H1 (cell line): Measurements from ENCODE around the gene B3GALT6. TPM values are rescaled to one million over a fixed set of nuclear protein-coding genes. Genes with fewer than 3 reads are reported as not detected.
A peak's percentile ranks its signal among the peaks of the same experiment; 100 is the strongest.

Experiments used
- CTCF ChIA-PET: fragments of 300-600 bp; sonication (Branson Sonifier 250); formaldehyde crosslinking; loops from one replicate; lab custom pipeline; 2021; ENCODE audit not compliant: partially characterized antibody; lab: Charles Lee
- POLR2A ChIA-PET: fragments of 300-600 bp; sonication (Branson Sonifier 250); formaldehyde crosslinking; loops from one replicate; lab custom pipeline; 2021; ENCODE audit warnings: inconsistent platforms; ENCODE audit not compliant: partially characterized antibody; lab: Charles Lee
- DNase-seq, 2 experiments: peaks; one replicate each; pipeline versions ENCODE4 v3.0.0 to v3.0.0-alpha.2; 2010 to 2022; ENCODE audit warnings: low spot score in 2 of 2, low read depth in 1 of 2, mixed read lengths in 1 of 2
- FAIRE-seq: peaks from 2 replicates; lab custom pipeline; 2011; peaks lifted over from hg19 to GRCh38; lab: Jason Lieb, UNC
- H2AFZ ChIP-seq: 2 replicates; pipeline ENCODE4 v1.8.1; 2012; ENCODE audit warnings: low read length, inconsistent platforms
- H2AK5ac ChIP-seq: 2 replicates; pipeline ENCODE4 v1.6.1; 2013; ENCODE audit warnings: low read depth, low read length
- H2BK120ac ChIP-seq: replicated peaks from 2 replicates; pipeline ENCODE3; 2013; ENCODE audit warnings: low read depth, low read length, inconsistent platforms
- H2BK12ac ChIP-seq: 2 replicates; pipeline ENCODE4 v1.6.1; 2013; ENCODE audit warnings: low read depth, low read length
- H2BK15ac ChIP-seq: 2 replicates; pipeline ENCODE4 v1.6.1; 2013; ENCODE audit warnings: low read length
- H2BK20ac ChIP-seq: 2 replicates; pipeline ENCODE4 v1.6.1; 2013; ENCODE audit warnings: low read length
- H2BK5ac ChIP-seq: 2 replicates; pipeline ENCODE4 v1.6.1; 2013; ENCODE audit warnings: low read depth, low read length
- H3K14ac ChIP-seq: 2 replicates; pipeline ENCODE4 v1.6.1; 2013; ENCODE audit warnings: inconsistent platforms; ENCODE audit not compliant: insufficient read length
- H3K18ac ChIP-seq: 2 replicates; pipeline ENCODE4 v1.6.1; 2013; ENCODE audit warnings: low read length; ENCODE audit errors: extremely low read depth
- H3K23ac ChIP-seq: 2 replicates; pipeline ENCODE4 v1.6.1; 2013; ENCODE audit warnings: inconsistent platforms; ENCODE audit not compliant: insufficient read length
- H3K23me2 ChIP-seq: 2 replicates; pipeline ENCODE4 v1.6.1; 2013; ENCODE audit warnings: low read depth, low read length
- H3K27ac ChIP-seq: 2 replicates; pipeline ENCODE4 v1.6.1; 2011; ENCODE audit warnings: low read depth, low read length, inconsistent platforms
- H3K27me3 ChIP-seq, 4 experiments: replicated peaks in 1 of 4; 1 replicate in 1 of 4; 2 replicates in 3 of 4; pipeline versions ENCODE4 v1.6.1 to v1.8.1; 2011 to 2013; ENCODE audit warnings: low read length in 3 of 4, mild to moderate bottlenecking in 3 of 4, inconsistent platforms in 2 of 4, mixed read lengths in 2 of 4, moderate library complexity in 1 of 4; ENCODE audit not compliant: control insufficient read depth in 3 of 4, insufficient read depth in 3 of 4; ENCODE audit errors: extremely low read depth in 1 of 4
- H3K36me3 ChIP-seq, 4 experiments: 2 replicates each; pipeline versions ENCODE4 v1.6.1 to v1.8.1; 2011 to 2013; ENCODE audit warnings: mild to moderate bottlenecking in 4 of 4, low read length in 3 of 4, moderate library complexity in 2 of 4, control low read depth in 1 of 4, inconsistent platforms in 1 of 4; ENCODE audit not compliant: insufficient read depth in 4 of 4, control insufficient read depth in 2 of 4
- H3K4ac ChIP-seq: replicated peaks from 2 replicates; pipeline ENCODE3; 2013; ENCODE audit warnings: low read length, low read depth, mixed read lengths, inconsistent platforms; ENCODE audit not compliant: insufficient read length
- H3K4me1 ChIP-seq, 4 experiments: replicated peaks in 1 of 4; 1 replicate in 1 of 4; 2 replicates in 3 of 4; pipeline versions ENCODE4 v1.6.1 to v1.8.1; 2011 to 2013; ENCODE audit warnings: low read length in 3 of 4, inconsistent platforms in 2 of 4, mixed read lengths in 1 of 4; ENCODE audit not compliant: insufficient read depth in 4 of 4, control insufficient read depth in 3 of 4
- H3K4me2 ChIP-seq, 2 experiments: 2 replicates each; pipeline versions ENCODE4 v1.6.1 to v1.8.1; 2011 to 2013; ENCODE audit warnings: low read depth in 2 of 2, low read length in 2 of 2, control low read depth in 1 of 2, inconsistent platforms in 1 of 2, mild to moderate bottlenecking in 1 of 2; ENCODE audit not compliant: insufficient read depth in 1 of 2
- H3K4me3 ChIP-seq, 4 experiments: fragments of 200-600, 300-600 bp in 1 of 4; sonication (generic), shearing (Covaris generic), sonication (Bioruptor Twin) in 1 of 4; 2 replicates each; pipeline versions ENCODE4 v1.5.1 to v1.8.1; 2011 to 2016; ENCODE audit warnings: low read length in 4 of 4, low read depth in 3 of 4, control low read depth in 2 of 4, inconsistent platforms in 2 of 4, mild to moderate bottlenecking in 2 of 4, mixed read lengths in 1 of 4, moderate library complexity in 1 of 4; ENCODE audit not compliant: insufficient read depth in 2 of 4; ENCODE audit errors: extremely low read depth in 1 of 4
- H3K56ac ChIP-seq: replicated peaks from 2 replicates; pipeline ENCODE3; 2013; ENCODE audit warnings: low read depth, mild to moderate bottlenecking, mixed read lengths, low read length, inconsistent platforms; ENCODE audit not compliant: insufficient read length
- H3K79me1 ChIP-seq: 2 replicates; pipeline ENCODE4 v1.6.1; 2013; ENCODE audit warnings: low read depth, low read length, control low read depth
- H3K79me2 ChIP-seq, 2 experiments: 2 replicates each; pipeline versions ENCODE4 v1.6.1 to v1.8.1; 2012 to 2013; ENCODE audit warnings: low read length in 2 of 2, mild to moderate bottlenecking in 2 of 2, inconsistent platforms in 1 of 2; ENCODE audit not compliant: insufficient read depth in 2 of 2, control insufficient read depth in 1 of 2
- H3K9ac ChIP-seq, 4 experiments: replicated peaks in 1 of 4; 1 replicate in 1 of 4; 2 replicates in 3 of 4; pipeline versions ENCODE4 v1.6.1 to v1.8.1; 2011 to 2013; ENCODE audit warnings: low read depth in 3 of 4, low read length in 3 of 4, control low read depth in 2 of 4, mild to moderate bottlenecking in 2 of 4, moderate library complexity in 2 of 4, inconsistent platforms in 1 of 4; ENCODE audit errors: extremely low read depth in 1 of 4
- H3K9me3 ChIP-seq, 2 experiments: 2 replicates each; pipeline versions ENCODE4 v1.6.1 to v1.8.1; 2012 to 2013; ENCODE audit warnings: mild to moderate bottlenecking in 2 of 2, moderate library complexity in 2 of 2, control low read depth in 1 of 2, inconsistent platforms in 1 of 2, low read depth in 1 of 2, low read length in 1 of 2, mixed read lengths in 1 of 2; ENCODE audit not compliant: insufficient read depth in 2 of 2
- H4K20me1 ChIP-seq, 2 experiments: replicated peaks in 1 of 2; 2 replicates each; pipeline versions ENCODE3 to v1.8.1; 2011 to 2013; ENCODE audit warnings: inconsistent platforms in 2 of 2, low read length in 2 of 2, mild to moderate bottlenecking in 1 of 2; ENCODE audit not compliant: insufficient read depth in 2 of 2, control insufficient read depth in 1 of 2
- H4K5ac ChIP-seq: 2 replicates; pipeline ENCODE4 v1.6.1; 2013; ENCODE audit warnings: low read length, low read depth, mixed read lengths, inconsistent platforms; ENCODE audit not compliant: insufficient read length
- H4K8ac ChIP-seq: 2 replicates; pipeline ENCODE4 v1.8.0; 2013; ENCODE audit warnings: mild to moderate bottlenecking, moderate library complexity, low read length, inconsistent platforms; ENCODE audit not compliant: insufficient read depth; ENCODE audit errors: extremely low read depth
- H4K91ac ChIP-seq: replicated peaks from 2 replicates; pipeline ENCODE3; 2013; ENCODE audit warnings: low read length, mixed read lengths, inconsistent platforms; ENCODE audit not compliant: insufficient read length
- NRF1 ChIP-seq: IDR thresholded peaks from 2 replicates; pipeline ENCODE4 v1.6.1; 2011; ENCODE audit warnings: mild to moderate bottlenecking, low read depth, low read length, improper control_type of control experiment
- POLR2AphosphoS5 ChIP-seq: IDR thresholded peaks from 2 replicates; pipeline ENCODE4 v1.6.1; 2011; ENCODE audit warnings: low read depth, low read length
- WGBS, 2 experiments: shearing (Covaris generic) in 1 of 2; methylation state at CpG; one replicate each; pipeline versions ENCODE4 v1.1.6 to v1.1.7; 2013 to 2015; ENCODE audit warnings: low lambda C conversion rate in 2 of 2, mixed read lengths in 2 of 2, inconsistent platforms in 1 of 2, low coverage in 1 of 2, missing lambda C conversion rate in 1 of 2; ENCODE audit not compliant: insufficient replicate concordance in 2 of 2, insufficient coverage in 1 of 2, insufficient read length in 1 of 2; ENCODE audit errors: extremely low coverage in 1 of 2, missing lambda C conversion rate in 1 of 2; 5-methylcytosine and 5-hydroxymethylcytosine counted together
- polyA plus RNA-seq, 7 experiments: library from polyadenylated mRNA; depleted of rRNA in 3 of 7; stranded (reverse) in 5 of 7; unstranded in 2 of 7; fragments of >200 nt in 5 of 7; fragments of 200-250 nt in 2 of 7; gene quantifications; 1 replicate in 5 of 7; 2 replicates in 1 of 7; 4 replicates in 1 of 7; pipeline versions ENCODE4 v1.2.1 to v1.2.3, GENCODE V29; 2011 to 2013; ENCODE audit warnings: missing spikeins in 2 of 7, mixed read lengths in 2 of 7
- total RNA-seq: library from RNA; stranded (reverse); fragmentation: NEBNext Ultra II Directional; extraction: Animal tissue kit (Norgen Biotek cat#: 25700); gene quantifications from 2 replicates; pipeline ENCODE4 v1.2.1, GENCODE V29; 2021

The B3GALT6 gene
- total and polyA plus RNA-seq, 2 of the 8 experiments (the other 6 are each of a cell fraction or from before 2014, with no cell fraction given): 18.4 to 20.4 TPM

DNA sequence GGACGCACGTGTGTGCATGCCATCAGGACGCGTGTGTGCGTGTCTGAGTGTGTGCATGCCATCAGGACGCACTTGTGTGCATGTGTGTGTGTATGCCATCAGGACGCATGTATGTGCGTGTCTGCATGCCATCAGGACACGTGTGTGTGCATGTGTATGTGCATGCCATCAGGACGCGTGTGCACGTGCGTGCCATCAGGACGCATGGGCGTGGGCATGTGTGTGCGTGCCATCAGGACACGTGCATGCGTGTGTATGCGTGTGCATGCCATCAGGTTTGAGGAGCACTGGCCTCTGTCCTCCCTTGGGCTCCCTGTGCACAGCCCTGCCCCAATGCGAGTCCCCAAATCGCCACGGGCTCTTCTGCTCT, 27.1 kb downstream of the B3GALT6 start:
- WGBS, 2 experiments: 94% methylated on average over 22 of the region's 22 CpGs; no CpG with 5 or more reads in 1 of the 2 experiments
- H2BK15ac ChIP-seq: no peak overlapping the region; the same call in 1 of the 2 replicates
- no peak overlapping the region for H4K91ac ChIP-seq
- H3K79me1 ChIP-seq: peaks cover 11% of the 10 kb centered on the region
- H2AFZ ChIP-seq: no peak overlapping the region
- no peaks in the 10 kb centered on the region for H3K9me3 ChIP-seq
- peaks cover 0 to 14% (median 8%) of the 10 kb centered on the region in 4 experiments; a peak in 6 of 7 replicates for H3K4me1 ChIP-seq
- no peak overlapping the region for H2BK20ac ChIP-seq
- POLR2A ChIA-PET: interaction anchor here (1.0 to 1.3 kb wide), 3 partner anchors 9 to 46 kb away, joined by 3 read pairs; no protein-coding TSS in a partner anchor
- H3K56ac ChIP-seq: no peak overlapping the region
- H4K5ac ChIP-seq: no peak overlapping the region
- H4K8ac ChIP-seq: no peak overlapping the region
- no peak overlapping the region for H3K18ac ChIP-seq
- peaks cover 0 to 8% of the 10 kb centered on the region in 2 experiments; a peak in 2 of 4 replicates for H3K79me2 ChIP-seq
- no peak overlapping the region for H3K4me2 ChIP-seq
- H3K23me2 ChIP-seq: no peaks in the 10 kb centered on the region
- peak overlapping the region; percentile 90; the same call in 1 of the 2 replicates for H2BK5ac ChIP-seq
- peak overlapping the region; percentile 90 for H3K4ac ChIP-seq
- H3K36me3 ChIP-seq: peaks cover 10 to 38% (median 28%) of the 10 kb centered on the region in 4 experiments
- H3K4me3 ChIP-seq: no peak overlapping the region
- H3K14ac ChIP-seq: no peak overlapping the region
- no peaks in the 10 kb centered on the region for H3K27me3 ChIP-seq
- no peak overlapping the region for H3K9ac ChIP-seq
- H2BK120ac ChIP-seq: no peak overlapping the region
- 0 out of 2 replicates have a peak, but pooled peaks have one; percentile 50 for TF ChIP-seq POLR2AphosphoS5
- no peak for TF ChIP-seq NRF1
- TF ChIP-seq, all 59 proteins: peak for 1
- CTCF ChIA-PET: interaction anchor here (0.7 to 1.5 kb wide), 4 partner anchors 11 to 287 kb away, joined by 3 read pairs; no protein-coding TSS in a partner anchor
- no peak overlapping the region for H3K27ac ChIP-seq
- peak overlapping the region; percentile 95; the same call in 1 of the 2 replicates for H2BK12ac ChIP-seq
- H4K20me1 ChIP-seq: peaks cover 13 to 33% of the 10 kb centered on the region in 2 experiments
- 0 out of 2 replicates have a peak overlapping the region, but pooled peaks have one; percentile 1 for H2AK5ac ChIP-seq
- FAIRE-seq (no peak), DNase-seq (no peak)
- no peak overlapping the region for H3K23ac ChIP-seq
